ENCODE measurements around the gene ADD1. TPM values are rescaled to one million over a fixed set of nuclear protein-coding genes. Genes with fewer than 3 reads are reported as not detected.

The ADD1 gene
- total and polyA plus RNA-seq, 2 of the 13 experiments (the other 11 are each of a cell fraction or from before 2014, with no cell fraction given): 73.9 to 122 TPM

GRCh38 chr4:2811830-2812611, 31.6 kb upstream of the ADD1 start (continued):
- TF ChIP-seq TIGD3 (CRISPR knock-in tag; IDR thresholded peaks at IDR 0.05; ENCODE audit: borderline replicate concordance) (no peak), ZNF646 (CRISPR knock-in tag; IDR thresholded peaks at IDR 0.05) (no peak), USF2 (IDR thresholded peaks at IDR 0.05; ENCODE audit: low read depth, low read length) (no peak), USF2 (CRISPR knock-in tag; IDR thresholded peaks at IDR 0.05; ENCODE audit: borderline replicate concordance) (no peak), POLR2AphosphoS5 (IDR thresholded peaks at IDR 0.05; ENCODE audit: low read depth, low read length) (no peak), ZNF672 (CRISPR knock-in tag; IDR thresholded peaks at IDR 0.05) (no peak), CENPX (CRISPR knock-in tag; IDR thresholded peaks at IDR 0.05) (no peak), NFKB2 (CRISPR knock-in tag; IDR thresholded peaks at IDR 0.05; ENCODE audit: borderline replicate concordance) (peak; percentile 47; the same call in 1 of the 2 replicates), ZXDC (CRISPR knock-in tag; IDR thresholded peaks at IDR 0.05) (no peak)
